HG02571 (cell line): ENCODE measurements around the gene CFAP126.
"Not testable (repeated sequence)": the region's sequence is repeated elsewhere in the genome, so short reads cannot be mapped to it uniquely, and the experiment has no call there.

ENCODE experiments used
- ATAC-seq: cut with Tn5 transposase; IDR thresholded peaks from one replicate; pipeline ENCODE4 v1.9.1; 2021; ENCODE audit warnings: mild to moderate bottlenecking, moderate library complexity; ENCODE audit not compliant: unreplicated experiment

CFAP126 gene, protein sequence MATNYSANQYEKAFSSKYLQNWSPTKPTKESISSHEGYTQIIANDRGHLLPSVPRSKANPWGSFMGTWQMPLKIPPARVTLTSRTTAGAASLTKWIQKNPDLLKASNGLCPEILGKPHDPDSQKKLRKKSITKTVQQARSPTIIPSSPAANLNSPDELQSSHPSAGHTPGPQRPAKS

DNA sequence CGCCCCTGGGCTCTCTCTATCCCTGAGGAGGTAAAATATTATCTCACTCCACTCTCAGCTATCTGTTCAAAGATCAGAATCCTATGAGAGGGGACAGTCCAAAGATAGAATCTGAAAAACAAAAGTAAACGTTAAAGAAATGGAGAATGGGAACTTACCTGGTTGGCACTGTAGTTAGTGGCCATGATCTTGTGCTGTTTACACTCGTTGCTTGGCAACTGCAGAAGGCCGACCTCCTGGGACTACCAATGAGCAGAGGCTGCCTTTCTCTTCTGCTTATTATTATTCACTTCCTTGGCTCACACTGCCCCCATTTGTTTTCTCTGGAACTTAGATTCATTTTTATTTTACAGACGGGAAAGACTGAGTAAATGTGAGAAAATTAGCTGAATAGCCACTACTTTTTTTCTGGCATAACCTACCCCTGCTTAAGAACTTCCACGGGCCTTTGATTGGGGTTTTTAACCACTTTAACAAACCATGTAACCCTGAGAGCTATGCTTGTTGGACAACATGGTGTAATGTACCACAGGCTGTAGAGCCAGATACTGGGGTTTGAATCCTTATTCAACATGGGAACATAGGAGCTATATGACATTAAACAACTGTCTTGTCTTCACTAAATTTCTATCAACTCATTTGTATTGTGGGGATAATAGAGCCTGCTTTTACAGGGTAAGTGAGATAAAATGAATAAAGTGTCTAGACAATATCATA lies at the start of gene CFAP126:
TSS of gene CFAP126 (minus strand) at position 193 of the 717 bp plus-strand sequence. CDS start at position 185, 8 bp downstream.
- ATAC-seq: peak; percentile 81

DNA sequence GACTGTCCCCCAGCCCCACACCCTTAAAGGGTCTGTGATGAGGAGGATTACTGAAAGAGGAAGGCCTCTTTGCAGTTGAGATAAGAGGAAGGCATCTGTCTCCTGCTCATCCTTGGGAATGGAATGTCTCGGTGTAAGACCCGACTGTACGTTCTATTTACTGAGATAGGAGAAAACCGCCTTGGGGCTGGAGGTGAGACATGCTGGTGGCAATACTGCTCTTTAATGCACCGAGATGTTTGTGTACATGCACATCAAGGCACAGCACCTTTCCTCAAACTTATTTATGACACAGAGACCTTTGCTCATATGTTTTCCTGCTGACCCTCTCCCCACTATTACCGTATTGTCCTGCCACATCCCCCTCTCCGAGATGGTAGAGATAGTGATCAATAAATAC lies 45.4 kb upstream of the CFAP126 start:
- ATAC-seq: not testable (repeated sequence)

DNA sequence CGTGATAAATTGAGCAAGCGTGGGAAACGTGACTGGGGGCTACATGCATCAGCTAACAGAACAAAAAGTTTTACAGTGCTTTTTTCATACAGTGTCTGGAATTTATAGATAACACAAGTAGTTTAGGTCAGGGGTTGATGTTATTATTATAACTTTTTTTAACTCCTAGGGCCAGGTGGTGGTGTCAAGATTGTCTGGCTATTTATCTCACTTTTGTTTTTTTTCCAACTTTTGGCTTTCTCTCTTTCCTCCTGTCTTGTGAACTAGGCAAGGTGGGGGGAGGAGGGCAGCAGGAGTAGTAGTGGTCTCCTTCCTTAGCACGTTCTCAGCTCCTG lies 42.9 kb upstream of the CFAP126 start:
- not testable (repeated sequence) for ATAC-seq

DNA sequence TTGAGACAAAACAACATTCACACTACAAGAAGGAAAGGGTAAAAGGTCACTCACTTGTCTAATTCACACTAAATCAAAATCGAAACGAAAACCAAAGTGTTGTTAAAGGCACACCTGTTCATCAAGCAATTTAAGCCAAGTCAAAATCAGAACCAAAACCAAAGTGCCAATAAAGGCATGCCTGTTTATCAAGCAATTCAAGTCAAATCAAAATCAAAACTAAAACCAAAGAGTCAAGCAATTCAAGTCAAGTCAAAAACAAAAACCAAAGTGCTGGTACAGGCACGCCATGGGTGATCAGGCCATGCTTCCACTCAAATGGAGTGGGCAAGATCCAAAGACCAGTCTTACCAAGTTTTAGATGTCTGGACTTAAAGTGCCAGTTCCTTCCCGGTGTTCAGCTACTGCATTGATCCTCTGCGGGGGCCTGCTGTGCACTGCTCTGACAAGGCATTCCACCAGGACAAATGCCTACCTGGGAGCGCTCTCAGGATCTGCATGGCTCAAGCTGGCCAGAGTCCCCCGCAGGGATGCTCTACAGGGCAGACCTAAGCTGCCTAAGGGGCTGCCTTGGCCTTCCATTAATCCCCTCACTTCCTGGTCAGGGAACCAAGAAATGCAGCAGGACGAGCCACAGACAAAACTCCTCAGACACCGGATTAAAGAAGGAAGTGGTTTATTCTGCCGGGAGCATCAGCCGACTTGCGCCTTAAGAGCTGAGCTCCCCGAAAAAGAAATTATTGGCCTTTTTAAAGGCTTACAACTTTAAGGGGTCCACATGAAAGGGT lies 42.4 kb upstream of the CFAP126 start:
- not testable (repeated sequence) for ATAC-seq

DNA sequence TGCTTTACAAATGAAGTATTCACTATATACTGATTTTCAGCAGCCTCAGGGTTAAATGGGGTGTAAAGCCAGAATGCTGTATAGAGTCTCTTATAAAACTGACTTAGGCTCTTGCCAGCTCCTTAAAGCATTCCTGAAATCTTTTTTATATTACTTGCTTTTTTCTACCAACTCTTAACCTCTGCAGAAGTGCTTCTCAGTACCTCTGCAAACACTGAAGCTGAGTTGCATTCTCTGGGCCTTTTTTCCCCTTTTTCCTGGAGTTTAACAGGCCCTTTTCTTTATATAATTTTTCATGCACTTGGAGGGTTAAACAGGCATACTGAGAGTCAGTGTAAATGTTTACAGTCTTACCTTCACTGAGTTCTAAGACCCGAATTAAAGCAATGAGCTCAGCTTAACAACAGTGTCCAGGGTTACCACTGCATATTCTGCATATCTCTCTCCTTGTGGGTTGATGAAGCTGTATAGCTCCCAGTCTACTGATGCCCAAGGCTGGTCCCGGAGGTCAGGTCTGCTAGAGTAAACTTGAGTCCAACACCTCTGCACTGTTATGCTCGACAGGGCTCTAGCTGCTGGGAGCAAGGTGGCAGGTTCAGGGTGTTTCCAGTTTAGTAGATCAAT lies 40.9 kb upstream of the CFAP126 start:
- no peak for ATAC-seq

DNA sequence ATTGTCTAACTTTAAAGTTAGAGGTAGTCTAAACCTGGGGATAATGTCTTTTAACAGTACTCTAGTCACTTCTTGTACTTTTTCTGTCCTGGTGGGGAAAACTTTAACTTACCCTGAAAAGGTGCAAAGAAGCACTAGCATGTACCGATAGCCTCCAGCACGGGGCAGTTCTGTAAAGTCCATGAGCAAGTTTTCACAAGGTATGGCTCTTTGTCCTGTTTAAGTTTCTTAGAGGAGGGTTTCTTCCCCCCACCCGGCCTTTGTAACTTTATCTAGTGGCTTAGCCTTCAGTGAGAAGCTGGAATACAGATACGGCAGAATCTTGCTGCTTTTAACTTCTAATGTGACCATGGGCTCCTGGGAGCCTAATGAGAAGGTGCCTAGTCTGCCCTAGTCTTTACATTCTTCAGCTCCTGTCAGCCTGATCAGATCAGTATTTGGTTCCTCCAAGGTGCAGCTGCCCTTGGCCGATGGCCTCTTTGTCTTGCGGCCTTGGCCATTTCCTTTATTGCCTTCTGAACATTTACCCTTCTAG lies 39.8 kb upstream of the CFAP126 start:
- no peak for ATAC-seq

DNA sequence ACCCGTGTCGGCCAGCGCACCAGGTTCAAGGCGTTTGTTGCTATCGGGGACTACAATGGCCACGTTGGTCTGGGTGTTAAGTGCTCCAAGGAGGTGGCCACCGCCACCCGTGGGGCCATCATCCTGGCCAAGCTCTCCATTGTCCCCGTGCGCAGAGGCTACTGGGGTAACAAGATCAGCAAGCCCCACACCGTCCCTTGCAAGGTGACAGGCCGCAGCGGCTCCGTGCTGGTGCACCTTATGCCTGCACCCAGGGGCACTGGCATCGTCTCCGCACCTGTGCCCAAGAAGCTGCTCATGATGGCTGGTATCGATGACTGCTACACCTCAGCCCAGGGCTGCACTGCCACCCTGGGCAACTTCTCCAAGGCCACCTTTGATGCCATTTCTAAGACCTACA lies 38.9 kb upstream of the CFAP126 start:
- not testable (repeated sequence) for ATAC-seq

DNA sequence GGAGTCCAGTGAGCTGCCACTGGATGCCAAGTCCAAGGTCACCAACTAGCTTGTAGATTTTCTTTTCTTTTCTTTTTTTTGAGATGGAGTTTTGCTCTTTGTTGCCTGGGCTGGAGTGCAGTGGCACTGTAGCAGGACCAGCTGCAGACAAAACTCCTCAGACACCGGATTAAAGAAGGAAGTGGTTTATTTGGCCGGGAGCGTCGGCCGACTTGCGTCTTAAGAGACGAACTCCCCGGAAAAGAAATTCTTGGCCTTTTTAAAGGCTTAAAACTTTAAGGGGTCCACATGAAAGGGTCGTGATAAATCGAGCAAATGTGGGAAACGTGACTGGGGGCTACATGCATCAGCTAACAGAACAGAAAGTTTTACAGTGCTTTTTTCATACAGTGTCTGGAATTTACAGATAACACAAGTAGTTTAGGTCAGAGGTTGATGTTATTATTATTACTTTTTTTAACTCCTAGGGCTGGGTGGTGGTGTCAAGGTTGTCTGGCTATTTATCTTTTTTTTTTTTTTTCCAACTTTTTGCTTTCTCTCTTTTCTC lies 36.4 kb upstream of the CFAP126 start:
- no peak for ATAC-seq

DNA sequence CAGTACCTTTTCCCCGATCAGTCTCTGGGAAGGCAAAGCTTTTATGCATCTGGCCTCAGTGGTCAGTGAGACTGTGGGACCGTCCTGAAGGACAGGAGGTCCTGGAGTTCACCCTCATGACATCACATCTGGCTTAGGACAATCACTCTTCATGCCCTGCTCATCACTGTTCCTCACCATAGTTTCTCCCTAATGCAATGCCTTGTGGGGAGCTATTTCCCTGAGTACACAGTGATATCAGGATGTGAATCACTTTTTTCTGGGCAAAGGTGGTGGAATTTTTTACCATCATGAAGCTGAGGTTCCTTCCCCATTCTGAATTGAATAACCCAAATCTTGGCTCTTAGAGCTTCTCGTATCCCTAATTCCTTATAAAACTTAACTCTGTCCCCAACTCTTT lies 34.8 kb upstream of the CFAP126 start:
- ATAC-seq: no peak

DNA sequence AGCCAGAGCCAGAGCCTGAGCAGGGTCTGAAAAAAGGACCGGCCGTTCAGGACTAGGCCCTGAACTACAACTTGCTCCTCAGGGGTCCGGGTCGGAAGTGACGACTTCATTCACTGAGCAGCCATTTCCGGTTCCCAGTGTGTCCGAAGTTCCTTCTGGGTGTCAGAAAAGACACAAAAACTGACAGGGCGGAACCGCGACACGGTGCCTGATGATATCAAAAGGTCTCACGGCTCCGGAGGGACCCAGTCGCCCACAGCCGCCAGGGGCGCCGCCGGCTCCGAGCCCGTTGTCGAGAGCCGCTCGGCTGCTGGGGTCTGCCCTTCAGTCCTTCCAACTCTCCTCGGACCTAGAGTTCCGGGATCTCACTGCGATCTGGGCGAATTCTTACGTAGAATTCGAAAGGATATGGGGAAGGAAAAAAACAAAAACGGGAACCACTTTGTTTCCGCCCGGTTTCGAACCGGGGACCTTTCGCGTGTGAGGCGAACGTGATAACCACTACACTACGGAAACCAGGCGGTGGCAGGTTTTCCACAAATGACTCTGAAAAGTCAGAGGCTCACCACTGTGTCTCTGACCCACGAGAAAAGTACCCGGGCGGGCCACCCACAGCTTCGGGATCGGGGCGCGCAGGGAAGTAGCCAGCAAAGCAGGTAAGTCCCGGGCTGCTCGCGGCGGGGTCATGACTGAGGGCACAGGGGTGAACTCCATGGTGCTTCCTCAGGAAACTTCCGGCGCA lies 31.8 kb upstream of the CFAP126 start:
- ATAC-seq: peak; percentile 66

DNA sequence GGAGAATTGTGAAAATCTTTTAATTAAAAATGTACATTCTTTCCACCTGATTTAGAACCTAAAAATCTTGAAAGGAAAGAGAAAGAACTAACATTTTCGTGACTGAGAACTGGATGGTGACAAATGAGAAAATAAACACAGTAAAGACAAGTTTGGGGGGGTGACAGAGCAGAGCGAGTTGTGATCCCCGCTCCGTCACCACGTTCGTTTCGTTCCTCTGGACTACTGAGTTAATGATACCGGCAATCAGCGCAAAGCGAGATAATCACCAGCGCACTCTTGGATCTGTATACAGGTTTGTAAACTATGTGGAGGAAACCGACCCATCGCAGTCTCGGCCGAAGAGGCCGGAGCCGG lies 31.2 kb upstream of the CFAP126 start:
- no peak for ATAC-seq

DNA sequence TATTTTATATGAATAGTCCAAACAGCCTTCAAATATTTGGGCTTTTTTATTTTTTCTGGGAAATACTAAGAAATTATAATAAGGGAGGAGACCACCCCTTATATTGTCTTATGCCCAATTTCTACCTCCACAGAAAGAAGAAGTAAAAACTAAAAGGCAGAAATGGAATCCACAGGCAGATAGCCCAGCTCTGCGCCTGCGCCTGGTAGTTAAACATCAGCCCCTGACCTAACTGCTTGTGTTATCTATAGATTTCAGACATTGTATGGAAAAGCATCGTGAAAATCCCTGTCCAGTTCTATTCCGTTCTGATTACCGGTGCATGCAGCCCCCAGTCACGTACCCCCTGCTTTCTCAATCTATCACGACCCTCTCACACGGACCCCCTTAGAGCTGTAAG lies 29.4 kb upstream of the CFAP126 start:
- not testable (repeated sequence) for ATAC-seq

DNA sequence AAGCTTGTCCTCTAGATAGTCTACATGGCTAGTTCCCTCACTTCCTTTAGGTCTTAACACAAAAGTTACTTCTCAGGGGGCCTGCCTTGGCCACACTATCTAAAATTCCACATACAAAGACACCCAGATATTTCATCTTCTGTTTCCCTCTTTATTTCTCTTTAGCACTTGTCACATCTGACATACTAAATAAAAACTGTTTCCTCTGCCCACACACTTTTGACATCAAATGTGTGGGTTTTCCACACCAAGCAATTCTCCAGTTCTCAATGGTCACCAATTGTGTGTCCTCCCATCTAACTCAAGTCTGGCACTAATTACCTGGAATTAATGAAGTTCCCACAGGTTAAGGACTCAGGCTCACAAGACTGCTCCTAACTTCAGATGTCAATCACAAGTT lies 25.5 kb upstream of the CFAP126 start:
- no peak for ATAC-seq

DNA sequence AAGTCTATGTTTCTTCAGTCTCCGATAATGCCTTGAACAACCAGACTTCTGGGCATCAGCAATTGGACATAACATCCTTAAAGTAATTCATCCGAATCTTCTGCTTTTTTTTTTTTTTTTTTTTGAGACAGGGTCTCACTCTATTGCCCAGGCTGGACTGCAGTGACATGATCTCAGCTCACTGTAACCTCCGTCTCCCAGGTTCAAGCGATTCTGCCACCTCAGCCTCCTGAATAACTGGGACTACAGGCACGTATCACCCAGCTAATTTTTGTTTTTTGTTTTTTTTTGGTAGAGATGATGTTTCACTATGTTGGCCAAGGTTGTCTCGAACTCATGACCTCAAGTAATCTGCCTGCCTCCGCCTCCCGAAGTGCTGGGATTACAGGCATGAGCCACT lies 23.9 kb upstream of the CFAP126 start:
- no peak for ATAC-seq

DNA sequence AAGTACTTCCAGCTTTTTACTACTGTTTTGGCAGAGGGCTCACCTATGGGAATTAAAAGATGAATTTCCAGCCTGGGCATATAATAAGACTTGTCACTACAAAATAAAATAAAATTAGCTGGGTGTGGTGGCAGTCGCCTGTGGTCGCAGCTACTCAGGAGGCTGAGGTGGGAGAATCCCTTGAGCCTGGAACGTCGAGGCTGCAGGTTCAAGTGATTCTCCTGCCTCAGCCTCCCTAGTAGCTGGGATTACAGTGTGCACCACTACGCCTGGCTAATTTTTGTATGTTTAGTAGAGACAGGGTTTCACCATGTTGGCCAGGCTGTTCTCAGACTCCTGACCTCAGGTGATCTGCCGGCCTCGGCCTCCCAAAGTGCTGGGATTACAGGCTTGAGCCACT lies 23.5 kb upstream of the CFAP126 start:
- not testable (repeated sequence) for ATAC-seq

DNA sequence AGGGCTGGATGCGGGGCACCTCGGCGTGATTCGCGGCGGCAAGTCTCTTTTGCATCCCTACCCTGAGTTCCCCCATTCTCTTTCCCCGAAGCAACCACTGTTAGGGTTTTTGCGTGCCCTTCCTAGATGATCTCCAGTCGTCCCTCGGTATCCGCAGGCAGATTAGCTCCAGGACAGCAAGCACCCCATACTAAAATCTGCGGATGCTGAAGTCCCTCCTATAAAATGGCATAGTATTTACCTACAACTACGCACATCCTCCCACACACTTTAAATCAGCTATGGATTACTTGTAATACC lies 22.8 kb upstream of the CFAP126 start:
- no peak for ATAC-seq

DNA sequence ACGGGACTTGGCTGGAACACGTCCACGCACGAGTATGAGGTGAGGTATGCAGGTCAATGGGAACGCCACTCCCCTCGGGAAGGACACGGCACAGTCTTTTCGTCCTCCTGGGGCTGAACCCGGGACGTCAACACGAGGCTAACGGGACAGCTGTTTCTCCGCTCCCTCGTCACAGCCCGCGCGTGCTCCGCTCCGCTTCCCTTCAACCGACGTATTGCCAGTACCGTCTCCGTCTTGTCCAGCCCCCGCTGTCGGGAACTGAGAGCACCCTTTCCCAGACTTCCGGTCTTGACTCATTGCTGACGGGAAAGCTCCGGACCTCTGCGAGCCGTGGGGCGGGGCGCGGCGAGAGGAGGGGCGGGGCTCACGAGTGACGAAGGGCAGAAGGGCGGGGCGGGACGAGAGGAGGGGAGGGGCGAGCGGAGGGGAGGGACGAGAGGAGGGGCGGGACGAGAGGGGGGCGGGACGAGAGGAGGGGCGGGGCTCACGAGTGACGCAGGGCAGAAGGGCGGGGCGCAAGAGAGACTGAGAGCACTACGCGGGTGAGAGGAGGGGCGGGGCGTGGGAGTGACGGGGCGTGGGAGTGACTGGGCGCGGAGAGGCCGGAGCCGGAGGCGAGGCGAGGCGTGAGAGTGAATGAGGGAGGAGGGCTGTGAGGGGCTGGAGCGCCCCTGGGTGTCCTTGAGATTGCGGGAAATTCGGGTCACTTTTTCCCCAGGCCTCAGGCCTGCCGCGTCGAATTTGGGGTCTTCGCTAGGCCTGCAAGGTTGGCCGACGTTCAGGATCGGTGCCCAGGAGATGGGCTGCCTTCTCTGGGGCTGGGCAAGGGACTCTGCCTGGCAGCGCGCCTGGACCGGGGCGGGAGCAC lies 22.2 kb upstream of the CFAP126 start:
- peak; percentile 73 for ATAC-seq

DNA sequence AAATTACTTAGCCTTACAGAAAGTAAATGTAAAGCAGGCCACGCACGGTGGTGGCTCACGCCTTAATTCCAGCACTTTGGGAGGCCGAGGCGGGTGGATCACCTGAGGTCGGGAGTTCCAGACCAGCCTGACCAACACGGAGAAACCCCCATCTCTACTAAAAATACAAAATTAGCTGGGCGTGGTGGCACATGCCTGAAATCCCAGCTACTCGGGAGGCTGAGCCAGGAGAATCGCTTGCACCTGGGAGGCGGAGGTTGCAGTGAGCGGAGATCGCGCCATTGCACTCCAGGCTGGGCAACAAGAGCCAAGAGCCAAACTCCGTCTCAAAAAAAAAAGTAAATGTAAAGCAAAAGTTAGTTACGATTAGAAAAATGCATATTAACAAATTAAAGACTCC lies 21.5 kb upstream of the CFAP126 start:
- not testable (repeated sequence) for ATAC-seq

DNA sequence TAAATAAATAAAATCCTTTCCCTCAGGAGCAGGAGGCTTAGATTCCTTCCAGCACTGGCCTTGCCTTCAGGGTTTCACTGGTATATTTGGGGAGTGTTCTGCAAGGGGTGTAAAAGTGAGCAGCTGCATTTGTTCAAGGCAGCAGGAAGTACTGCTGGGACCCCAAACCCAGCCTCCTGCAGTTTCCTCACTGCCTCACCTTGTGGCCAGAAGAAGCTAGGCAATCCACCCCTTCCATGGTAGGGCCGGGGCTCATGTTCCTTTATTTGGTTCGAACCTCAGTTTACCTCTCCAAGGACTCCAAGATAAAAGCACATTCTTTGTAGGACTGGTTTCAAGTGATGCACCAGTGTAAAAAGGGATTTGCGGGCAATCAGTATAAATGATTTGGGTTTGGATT lies 21.0 kb upstream of the CFAP126 start:
- ATAC-seq: no peak
